ENCODE measurements around the gene TIGD7.
"Not testable (repeated sequence)": the region's sequence is repeated elsewhere in the genome, so short reads cannot be mapped to it uniquely, and the experiment has no call there.

TIGD7 gene

GRCh38 chr16:3282103-3282729, 23.0 kb downstream of the TIGD7 start:
- DNase-seq, result no peak

- DNase-seq, result no peak
Measured at GRCh38 chr16:3281222-3281820, 23.9 kb downstream of the TIGD7 start.

- no peak for DNase-seq
Measured at GRCh38 chr16:3276679-3277078, 28.6 kb downstream of the TIGD7 start.

- DNase-seq, result no peak
Measured at GRCh38 chr16:3274947-3275346, 30.3 kb downstream of the TIGD7 start.

- DNase-seq, result no peak
Measured at GRCh38 chr16:3274490-3274889, 30.7 kb downstream of the TIGD7 start.

- DNase-seq, result not testable (repeated sequence)
Measured at GRCh38 chr16:3271281-3271680, 33.9 kb downstream of the TIGD7 start.

GRCh38 chr16:3270718-3271117, 34.5 kb downstream of the TIGD7 start:
- DNase-seq, result not testable (repeated sequence)

- no peak for DNase-seq
Measured at GRCh38 chr16:3268294-3268693, 36.9 kb downstream of the TIGD7 start.

- no peak for DNase-seq
Measured at GRCh38 chr16:3266873-3267537, 38.2 kb downstream of the TIGD7 start.

- DNase-seq, result peak; percentile 97
Measured at GRCh38 chr16:3264137-3265036, 40.8 kb downstream of the TIGD7 start.

- DNase-seq, result no peak
Measured at GRCh38 chr16:3262517-3262916, 42.7 kb downstream of the TIGD7 start.

GRCh38 chr16:3259836-3260235, 45.4 kb downstream of the TIGD7 start:
- no peak for DNase-seq

GRCh38 chr16:3256866-3257465, 48.3 kb downstream of the TIGD7 start:
- no peak for DNase-seq

- DNase-seq, result no peak
Measured at GRCh38 chr16:3256146-3256865, 48.9 kb downstream of the TIGD7 start, which contains the start of gene MEFV. Gene MEFV, minus strand, starts transcription at chr16:3256633. Its CDS starts 46 bp downstream, at chr16:3256587.

GRCh38 chr16:3254309-3254708, 50.9 kb downstream of the TIGD7 start:
- no peak for DNase-seq

GRCh38 chr16:3252967-3253366, 52.3 kb downstream of the TIGD7 start:
- DNase-seq, result no peak

GRCh38 chr16:3249451-3249850, 55.8 kb downstream of the TIGD7 start:
- DNase-seq, result no peak

GRCh38 chr16:3249020-3249419, 56.2 kb downstream of the TIGD7 start:
- no peak for DNase-seq
